OCI-LY1 (cell line): ENCODE results near the gene PLAA.

Experiments used
- EZH2 ChIP-seq: fragments of 200-600 bp; sonication (generic), shearing (Covaris generic); IDR thresholded peaks from 2 replicates; pipeline ENCODE4 v1.8.0; 2017; ENCODE audit warnings: borderline replicate concordance, mixed run types, mild to moderate bottlenecking, antibody characterized with exemption, low read length, moderate library complexity, mixed read lengths
- TF ChIP-seq, protein P1 (sequence below): fragments of 200-600 bp; sonication (generic), shearing (Covaris generic); IDR thresholded peaks from 2 replicates; pipeline ENCODE4 v1.5.1; 2017; ENCODE audit warnings: mild to moderate bottlenecking, antibody characterized with exemption, low read length, moderate library complexity, mixed read lengths

DNA sequence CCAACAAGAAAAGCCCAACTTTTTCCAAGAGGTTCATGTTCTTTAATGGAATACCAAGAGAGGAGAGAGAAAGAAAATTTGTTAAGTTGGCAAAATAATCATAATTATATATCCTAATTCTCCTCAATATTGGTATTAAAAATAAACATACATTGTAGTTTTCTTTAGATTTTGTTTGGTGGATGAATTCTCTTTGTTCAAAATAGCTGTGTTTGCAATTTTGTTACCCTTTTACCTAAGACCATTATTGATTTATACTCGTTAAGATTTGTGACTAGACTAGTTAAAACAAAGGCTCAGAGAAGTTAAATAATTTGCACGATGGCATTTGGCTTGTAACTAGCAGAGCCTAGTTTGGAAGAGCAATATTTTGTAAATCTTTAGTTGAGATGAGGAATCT lies 48.8 kb upstream of the PLAA start:
- TF ChIP-seq, protein P1, sequence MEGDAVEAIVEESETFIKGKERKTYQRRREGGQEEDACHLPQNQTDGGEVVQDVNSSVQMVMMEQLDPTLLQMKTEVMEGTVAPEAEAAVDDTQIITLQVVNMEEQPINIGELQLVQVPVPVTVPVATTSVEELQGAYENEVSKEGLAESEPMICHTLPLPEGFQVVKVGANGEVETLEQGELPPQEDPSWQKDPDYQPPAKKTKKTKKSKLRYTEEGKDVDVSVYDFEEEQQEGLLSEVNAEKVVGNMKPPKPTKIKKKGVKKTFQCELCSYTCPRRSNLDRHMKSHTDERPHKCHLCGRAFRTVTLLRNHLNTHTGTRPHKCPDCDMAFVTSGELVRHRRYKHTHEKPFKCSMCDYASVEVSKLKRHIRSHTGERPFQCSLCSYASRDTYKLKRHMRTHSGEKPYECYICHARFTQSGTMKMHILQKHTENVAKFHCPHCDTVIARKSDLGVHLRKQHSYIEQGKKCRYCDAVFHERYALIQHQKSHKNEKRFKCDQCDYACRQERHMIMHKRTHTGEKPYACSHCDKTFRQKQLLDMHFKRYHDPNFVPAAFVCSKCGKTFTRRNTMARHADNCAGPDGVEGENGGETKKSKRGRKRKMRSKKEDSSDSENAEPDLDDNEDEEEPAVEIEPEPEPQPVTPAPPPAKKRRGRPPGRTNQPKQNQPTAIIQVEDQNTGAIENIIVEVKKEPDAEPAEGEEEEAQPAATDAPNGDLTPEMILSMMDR = no peak
- no peak for TF ChIP-seq EZH2
